Upper lobe of right lung (tissue), 1 donor: ENCODE measurements around the gene ZYG11B. TPM values are rescaled to one million over a fixed set of nuclear protein-coding genes. Genes with fewer than 3 reads are reported as not detected.
"Not testable (repeated sequence)": the region's sequence is repeated elsewhere in the genome, so short reads cannot be mapped to it uniquely, and the experiment has no call there.

ENCODE experiments used
- ATAC-seq: fragments of 200-7000 bp; cut with Tn5 transposase; one replicate; pipeline ENCODE4 v1.9.1; 2020; ENCODE audit warnings: mild to moderate bottlenecking, moderate library complexity
- DNase-seq: peaks from one replicate; pipeline ENCODE4 v3.0.0-alpha.2; 2020
- H3K27ac ChIP-seq: fragments of 200-600 bp; one replicate; pipeline ENCODE4 v1.8.0; 2022
- H3K27me3 ChIP-seq: fragments of 200-600 bp; one replicate; pipeline ENCODE4 v1.8.0; 2022; ENCODE audit warnings: mild to moderate bottlenecking
- H3K36me3 ChIP-seq: fragments of 200-600 bp; one replicate; pipeline ENCODE4 v1.8.0; 2022
- H3K4me1 ChIP-seq: fragments of 200-600 bp; one replicate; pipeline ENCODE4 v1.8.0; 2022
- H3K4me3 ChIP-seq: fragments of 200-600 bp; one replicate; pipeline ENCODE4 v1.8.0; 2022; ENCODE audit warnings: mild to moderate bottlenecking
- H3K9me3 ChIP-seq: fragments of 200-600 bp; one replicate; pipeline ENCODE4 v1.8.0; 2022
- CTCF ChIP-seq: fragments of 200-600 bp; IDR thresholded peaks from one replicate; pipeline ENCODE4 v1.8.0; 2022; ENCODE audit warnings: antibody characterized with exemption
- intact Hi-C: fragments of 100-400 bp; cut with DNase I; formaldehyde crosslinking; loops from one replicate; pipeline ENCODE4 v1.11.0; 2022
- total RNA-seq: library from RNA; stranded (reverse); fragmentation: NEBNext Ultra II Directional; extraction: Animal tissue kit (Norgen Biotek cat#: 25700); gene quantifications from one replicate; pipeline ENCODE4 v1.2.1, GENCODE V29; 2021
- donor health status: DM: no; HTN: yes; CAD: no; lungs with severe emphysema.

The ZYG11B gene
- total RNA-seq, 1 donor from 2014 or later: 30.5 TPM

DNA sequence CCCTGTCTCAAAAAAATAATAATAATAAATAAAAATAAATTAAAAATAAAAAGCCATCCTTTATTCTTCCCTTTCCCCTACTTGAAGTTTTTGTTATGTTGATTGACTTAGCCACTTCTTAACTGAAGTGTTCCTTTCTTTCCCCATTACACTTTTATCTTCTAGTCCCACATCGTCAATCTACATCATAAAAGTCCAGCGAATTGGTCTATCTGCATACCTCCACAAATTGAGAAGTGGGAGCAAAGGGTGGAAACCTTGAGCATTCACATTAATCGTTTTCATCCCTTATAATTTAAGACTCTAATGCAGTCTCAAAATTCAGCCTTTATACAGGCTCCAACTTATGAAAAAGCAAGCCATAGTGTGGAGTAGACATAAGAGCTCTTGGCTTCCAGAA is 109.8 kb downstream of the ZYG11B start:
- no peak for ATAC-seq
- no peaks in the 10 kb centered on the region for H3K4me1 ChIP-seq
- TF ChIP-seq CTCF: no peak
- H3K27me3 ChIP-seq: peaks cover 3% of the 10 kb centered on the region
- no peaks in the 10 kb centered on the region for H3K9me3 ChIP-seq
- DNase-seq: no peak
- H3K27ac ChIP-seq: no peak overlapping the region
- no peak overlapping the region for H3K4me3 ChIP-seq
- intact Hi-C loops: no loop called here
- no peaks in the 10 kb centered on the region for H3K36me3 ChIP-seq

- H3K9me3 ChIP-seq, H3K4me3 ChIP-seq, H3K36me3 ChIP-seq, intact Hi-C loops, DNase-seq, ATAC-seq, H3K27ac ChIP-seq: not testable (repeated sequence)
- Histone ChIP-seq H3K27me3 (peaks cover 32% of the 10 kb centered on the region), H3K4me1 (peaks cover 11% of the 10 kb centered on the region)
These were observed 112.9 kb downstream of the ZYG11B start for GRCh38 chr1:52839175-52839574.

- Histone ChIP-seq H3K4me1 (peaks cover 11% of the 10 kb centered on the region), H3K27ac (no peak within 1 kb of the TSS), H3K36me3 (no peaks in the 10 kb centered on the region), H3K9me3 (no peaks in the 10 kb centered on the region), H3K27me3 (peaks cover 54% of the 10 kb centered on the region), H3K4me3 (peak within 1 kb of the TSS; percentile 41)
- DNase-seq (peak; percentile 73), ATAC-seq (peak; percentile 95)
- intact Hi-C loops: no loop called here
- TF ChIP-seq CTCF: no peak
These were observed 116.5 kb downstream of the ZYG11B start, which contains the start of gene ZYG11A for GRCh38 chr1:52842643-52843310. TSS of gene ZYG11A (plus strand) at chr1:52842760. CDS start at chr1:52842884, 124 bp downstream.

DNA sequence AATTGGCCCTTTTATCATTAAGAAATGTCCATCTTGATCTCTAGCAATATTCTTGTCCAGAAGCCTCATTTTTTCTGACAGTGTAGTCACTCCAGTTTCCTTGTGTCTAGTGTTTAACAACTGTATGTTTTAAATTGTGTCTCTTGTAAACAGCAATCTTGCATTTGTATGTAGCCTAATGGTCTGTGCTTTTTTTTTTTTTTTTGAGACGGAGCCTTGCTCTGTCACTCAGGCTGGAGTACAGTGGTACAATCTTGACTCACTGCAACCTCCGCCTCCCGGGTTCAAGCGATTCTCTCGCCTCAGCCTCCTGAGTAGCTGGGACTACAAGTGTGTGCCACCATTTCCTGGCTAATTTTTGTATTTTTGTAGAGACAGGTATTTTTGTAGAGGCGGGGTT is 118.9 kb downstream of the ZYG11B start:
- Histone ChIP-seq H3K27me3 (peaks cover 54% of the 10 kb centered on the region), H3K4me1 (peaks cover 11% of the 10 kb centered on the region)
- H3K4me3 ChIP-seq, H3K27ac ChIP-seq, H3K36me3 ChIP-seq, intact Hi-C loops, DNase-seq, ATAC-seq, H3K9me3 ChIP-seq: not testable (repeated sequence)

DNA sequence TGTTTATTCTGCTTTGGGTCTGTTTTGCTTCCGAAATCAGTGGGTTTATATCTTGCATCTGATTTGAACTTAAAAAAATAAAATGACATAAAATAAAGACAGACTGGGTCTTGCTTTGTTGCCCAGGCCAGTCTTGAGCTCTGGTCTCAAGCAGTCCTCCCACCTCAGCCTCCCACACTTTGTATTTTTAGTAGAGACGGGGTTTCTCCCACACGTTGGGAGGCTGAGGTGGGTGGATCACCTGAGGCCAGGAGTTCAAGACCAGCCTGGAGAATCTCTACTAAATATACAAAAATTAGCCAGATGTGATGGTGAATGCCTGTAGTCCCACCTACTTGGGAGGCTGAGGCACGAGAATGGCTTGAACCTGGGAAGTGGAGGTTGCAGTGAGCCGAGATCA is 122.2 kb downstream of the ZYG11B start:
- Histone ChIP-seq H3K27me3 (peaks cover 30% of the 10 kb centered on the region), H3K27ac (no peak overlapping the region), H3K36me3 (no peaks in the 10 kb centered on the region), H3K4me1 (peaks cover 3% of the 10 kb centered on the region), H3K4me3 (no peak overlapping the region), H3K9me3 (no peaks in the 10 kb centered on the region)
- no peak for ATAC-seq
- no peak for TF ChIP-seq CTCF
- DNase-seq: no peak
- intact Hi-C loops: no loop called here

GRCh38 chr1:52850951-52851350 is 124.7 kb downstream of the ZYG11B start:
- no peak for ATAC-seq
- no peak overlapping the region for H3K27ac ChIP-seq
- no peaks in the 10 kb centered on the region for H3K4me1 ChIP-seq
- H3K27me3 ChIP-seq: peaks cover 7% of the 10 kb centered on the region
- no peak for DNase-seq
- H3K4me3 ChIP-seq: no peak overlapping the region
- TF ChIP-seq CTCF: no peak
- intact Hi-C loops: no loop called here
- no peaks in the 10 kb centered on the region for H3K36me3 ChIP-seq
- no peaks in the 10 kb centered on the region for H3K9me3 ChIP-seq

- Histone ChIP-seq H3K27me3 (no peaks in the 10 kb centered on the region), H3K27ac (no peak overlapping the region), H3K9me3 (no peaks in the 10 kb centered on the region), H3K4me3 (no peak overlapping the region), H3K36me3 (no peaks in the 10 kb centered on the region), H3K4me1 (no peaks in the 10 kb centered on the region)
- TF ChIP-seq CTCF: no peak
- ATAC-seq: no peak
- no peak for DNase-seq
- intact Hi-C loops: no loop called here
These were observed 126.6 kb downstream of the ZYG11B start for GRCh38 chr1:52852854-52853253.
